ENCODE data around the gene ANKRD60. TPM values are rescaled to one million over a fixed set of nuclear protein-coding genes. Genes with fewer than 3 reads are reported as not detected.

The ANKRD60 gene
- total and polyA plus RNA-seq, 2 experiments from 2014 or later, result not detected

GRCh38 chr20:58196402-58197184 lies 31.9 kb downstream of the ANKRD60 start:
- Histone ChIP-seq H3K9me3 (ENCODE audit: low read depth) (no peaks in the 10 kb centered on the region), H3K36me3 (replicated peaks; ENCODE audit: insufficient read depth, low read depth) (no peaks in the 10 kb centered on the region), H3K79me2 (no peaks in the 10 kb centered on the region), H2AFZ (no peak overlapping the region), H3K4me3 (no peak overlapping the region), H3K27me3 (no peaks in the 10 kb centered on the region), H3K4me2 (no peak overlapping the region), H3K9me2 (replicated peaks; ENCODE audit: insufficient read depth) (no peaks in the 10 kb centered on the region), H4K20me1 (ENCODE audit: insufficient read depth, poor library complexity, severe bottlenecking) (no peaks in the 10 kb centered on the region), H3K4me1 (ENCODE audit: insufficient read depth) (no peaks in the 10 kb centered on the region), H3K27ac (no peak overlapping the region)
- TF ChIP-seq, protein P1, sequence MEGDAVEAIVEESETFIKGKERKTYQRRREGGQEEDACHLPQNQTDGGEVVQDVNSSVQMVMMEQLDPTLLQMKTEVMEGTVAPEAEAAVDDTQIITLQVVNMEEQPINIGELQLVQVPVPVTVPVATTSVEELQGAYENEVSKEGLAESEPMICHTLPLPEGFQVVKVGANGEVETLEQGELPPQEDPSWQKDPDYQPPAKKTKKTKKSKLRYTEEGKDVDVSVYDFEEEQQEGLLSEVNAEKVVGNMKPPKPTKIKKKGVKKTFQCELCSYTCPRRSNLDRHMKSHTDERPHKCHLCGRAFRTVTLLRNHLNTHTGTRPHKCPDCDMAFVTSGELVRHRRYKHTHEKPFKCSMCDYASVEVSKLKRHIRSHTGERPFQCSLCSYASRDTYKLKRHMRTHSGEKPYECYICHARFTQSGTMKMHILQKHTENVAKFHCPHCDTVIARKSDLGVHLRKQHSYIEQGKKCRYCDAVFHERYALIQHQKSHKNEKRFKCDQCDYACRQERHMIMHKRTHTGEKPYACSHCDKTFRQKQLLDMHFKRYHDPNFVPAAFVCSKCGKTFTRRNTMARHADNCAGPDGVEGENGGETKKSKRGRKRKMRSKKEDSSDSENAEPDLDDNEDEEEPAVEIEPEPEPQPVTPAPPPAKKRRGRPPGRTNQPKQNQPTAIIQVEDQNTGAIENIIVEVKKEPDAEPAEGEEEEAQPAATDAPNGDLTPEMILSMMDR (IDR thresholded peaks at IDR 0.05; ENCODE audit: poor library complexity), result no peak
- TF ChIP-seq EZH2phosphoT487 (IDR thresholded peaks at IDR 0.05; ENCODE audit: low read depth, severe bottlenecking, unreplicated experiment) (no peak), EZH2 (IDR thresholded peaks at IDR 0.05; ENCODE audit: borderline replicate concordance) (no peak)
- WGBS (ENCODE audit: low lambda C conversion rate, missing lambda C conversion rate), result 86% methylated on average over 20 of the region's 24 CpGs
- DNase-seq (ENCODE audit: low spot score), result no peak

- no peaks in the 10 kb centered on the region for H3K9me3 ChIP-seq (ENCODE audit: low read depth)
- H3K4me3 ChIP-seq, result no peak overlapping the region
- H3K4me2 ChIP-seq, result no peak overlapping the region
- H3K36me3 ChIP-seq (replicated peaks; ENCODE audit: insufficient read depth, low read depth), result no peaks in the 10 kb centered on the region
- TF ChIP-seq EZH2phosphoT487 (IDR thresholded peaks at IDR 0.05; ENCODE audit: low read depth, severe bottlenecking, unreplicated experiment) (no peak), EZH2 (IDR thresholded peaks at IDR 0.05; ENCODE audit: borderline replicate concordance) (no peak)
- TF ChIP-seq, protein P1 (IDR thresholded peaks at IDR 0.05; ENCODE audit: poor library complexity), result no peak
- no peaks in the 10 kb centered on the region for H3K9me2 ChIP-seq (replicated peaks; ENCODE audit: insufficient read depth)
- H2AFZ ChIP-seq, result no peak overlapping the region
- H3K4me1 ChIP-seq (ENCODE audit: insufficient read depth), result no peaks in the 10 kb centered on the region
- no peak overlapping the region for H3K27ac ChIP-seq
- H3K79me2 ChIP-seq, result no peaks in the 10 kb centered on the region
- WGBS (ENCODE audit: low lambda C conversion rate, missing lambda C conversion rate), result 85% methylated on average over 6 of the region's 6 CpGs
- no peak for DNase-seq (ENCODE audit: low spot score)
- H4K20me1 ChIP-seq (ENCODE audit: insufficient read depth, poor library complexity, severe bottlenecking), result no peaks in the 10 kb centered on the region
- H3K27me3 ChIP-seq, result peaks cover 3% of the 10 kb centered on the region
Observed at GRCh38 chr20:58195047-58195446, 33.4 kb downstream of the ANKRD60 start.

GRCh38 chr20:58194175-58194791 lies 34.2 kb downstream of the ANKRD60 start:
- TF ChIP-seq, protein P1 (IDR thresholded peaks at IDR 0.05; ENCODE audit: poor library complexity), result no peak
- no peak for TF ChIP-seq EZH2 (IDR thresholded peaks at IDR 0.05; ENCODE audit: borderline replicate concordance)
- H3K9me2 ChIP-seq (replicated peaks; ENCODE audit: insufficient read depth), result no peaks in the 10 kb centered on the region
- no peak overlapping the region for H3K4me3 ChIP-seq
- no peak overlapping the region for H3K4me2 ChIP-seq
- no peak for DNase-seq (ENCODE audit: low spot score)
- H3K4me1 ChIP-seq (ENCODE audit: insufficient read depth), result no peaks in the 10 kb centered on the region
- H3K27me3 ChIP-seq, result peaks cover 3% of the 10 kb centered on the region
- no peak overlapping the region for H3K27ac ChIP-seq
- H3K79me2 ChIP-seq, result no peaks in the 10 kb centered on the region
- no peak overlapping the region for H2AFZ ChIP-seq
- no peaks in the 10 kb centered on the region for H4K20me1 ChIP-seq (ENCODE audit: insufficient read depth, poor library complexity, severe bottlenecking)
- no peaks in the 10 kb centered on the region for H3K36me3 ChIP-seq (replicated peaks; ENCODE audit: insufficient read depth, low read depth)
- no peaks in the 10 kb centered on the region for H3K9me3 ChIP-seq (ENCODE audit: low read depth)
- 90% methylated on average over 7 of the region's 7 CpGs for WGBS (ENCODE audit: low lambda C conversion rate, missing lambda C conversion rate)
